HepG2 (cell line): ENCODE measurements around the gene ITGA6. TPM values are rescaled to one million over a fixed set of nuclear protein-coding genes. Genes with fewer than 3 reads are reported as not detected.

Experiments
- ADNP ChIP-seq: sonication (generic); formaldehyde crosslinking; IDR thresholded peaks from 2 replicates; pipeline ENCODE4 v1.4.0; 2020; ENCODE audit warnings: missing genetic modification reagents
- AKNA ChIP-seq: sonication (generic); formaldehyde crosslinking; IDR thresholded peaks from 2 replicates; pipeline ENCODE4 v1.4.0; 2020; ENCODE audit warnings: missing genetic modification reagents, borderline replicate concordance
- CHD2 ChIP-seq: IDR thresholded peaks from 2 replicates; pipeline ENCODE4 v1.6.1; 2011; ENCODE audit warnings: low read depth, low read length, improper control_type of control experiment
- MLX ChIP-seq: IDR thresholded peaks from 2 replicates; pipeline ENCODE4 v1.6.1; 2016
- RNF2 ChIP-seq: fragments of 450-650 bp; conservative IDR thresholded peaks from 2 replicates; pipeline ENCODE4 v1.6.1; 2016; ENCODE audit warnings: low read depth
- TBX2 ChIP-seq: sonication (generic); formaldehyde crosslinking; IDR thresholded peaks from 2 replicates; pipeline ENCODE4 v1.5.0; 2020; ENCODE audit warnings: missing genetic modification reagents, mild to moderate bottlenecking, borderline replicate concordance
- TFE3 ChIP-seq: IDR thresholded peaks from 2 replicates; pipeline ENCODE4 v1.6.1; 2016
- U2AF2 ChIP-seq: fragments of 200-400 bp; formaldehyde crosslinking; IDR thresholded peaks from 2 replicates; pipeline ENCODE4 v1.6.1; 2017; ENCODE audit warnings: low read depth, mild to moderate bottlenecking, low read length
- ZBTB39 ChIP-seq: sonication (generic); formaldehyde crosslinking; IDR thresholded peaks from 2 replicates; pipeline ENCODE4 v1.5.0; 2020; ENCODE audit warnings: missing genetic modification reagents
- ZFP37 ChIP-seq: sonication (generic); formaldehyde crosslinking; IDR thresholded peaks from 2 replicates; pipeline ENCODE4 v1.4.0; 2020; ENCODE audit warnings: missing genetic modification reagents, borderline replicate concordance
- ZFY ChIP-seq: sonication (generic); formaldehyde crosslinking; IDR thresholded peaks from 2 replicates; pipeline ENCODE4 v1.4.0; 2020; ENCODE audit warnings: missing genetic modification reagents
- ZNF703 ChIP-seq: sonication (generic); formaldehyde crosslinking; IDR thresholded peaks from 2 replicates; pipeline ENCODE4 v1.5.1; 2020; ENCODE audit warnings: missing genetic modification reagents, mild to moderate bottlenecking, moderate library complexity, borderline replicate concordance
- polyA plus RNA-seq, 8 experiments: library from polyadenylated mRNA; depleted of rRNA in 3 of 8; stranded (reverse) in 7 of 8; unstranded in 1 of 8; fragments of >200 nt; fragmentation: Illumina TruSeq in 4 of 8; extraction: Trizol in 4 of 8; gene quantifications; 2 replicates each; pipeline versions ENCODE4 v1.2.1 to v1.2.3, GENCODE V29; 2011 to 2016; ENCODE audit warnings: low read depth in 4 of 8, missing spikeins in 1 of 8, mixed read lengths in 1 of 8; ENCODE audit not compliant: insufficient read depth in 1 of 8
- total RNA-seq, 5 experiments: library from RNA; depleted of rRNA; stranded (reverse); fragments of >200 nt; fragmentation: Illumina TruSeq; extraction: Trizol; gene quantifications; 2 replicates each; pipeline ENCODE4 v1.2.3, GENCODE V29; 2016; ENCODE audit warnings: low read depth in 1 of 5
- TF ChIP-seq, protein P1 (sequence below): IDR thresholded peaks from 2 replicates; pipeline ENCODE4 v1.6.1; 2016; ENCODE audit warnings: missing genetic modification reagents, missing compliant biosample characterization
- TF ChIP-seq, protein P2 (sequence below): sonication (generic); formaldehyde crosslinking; IDR thresholded peaks from 2 replicates; pipeline ENCODE4 v1.4.0; 2020; ENCODE audit warnings: missing genetic modification reagents

The ITGA6 gene
- total and polyA plus RNA-seq, 2 of the 13 experiments (the other 11 are each of a cell fraction or from before 2014, with no cell fraction given) = 24.0 to 92.5 TPM

DNA sequence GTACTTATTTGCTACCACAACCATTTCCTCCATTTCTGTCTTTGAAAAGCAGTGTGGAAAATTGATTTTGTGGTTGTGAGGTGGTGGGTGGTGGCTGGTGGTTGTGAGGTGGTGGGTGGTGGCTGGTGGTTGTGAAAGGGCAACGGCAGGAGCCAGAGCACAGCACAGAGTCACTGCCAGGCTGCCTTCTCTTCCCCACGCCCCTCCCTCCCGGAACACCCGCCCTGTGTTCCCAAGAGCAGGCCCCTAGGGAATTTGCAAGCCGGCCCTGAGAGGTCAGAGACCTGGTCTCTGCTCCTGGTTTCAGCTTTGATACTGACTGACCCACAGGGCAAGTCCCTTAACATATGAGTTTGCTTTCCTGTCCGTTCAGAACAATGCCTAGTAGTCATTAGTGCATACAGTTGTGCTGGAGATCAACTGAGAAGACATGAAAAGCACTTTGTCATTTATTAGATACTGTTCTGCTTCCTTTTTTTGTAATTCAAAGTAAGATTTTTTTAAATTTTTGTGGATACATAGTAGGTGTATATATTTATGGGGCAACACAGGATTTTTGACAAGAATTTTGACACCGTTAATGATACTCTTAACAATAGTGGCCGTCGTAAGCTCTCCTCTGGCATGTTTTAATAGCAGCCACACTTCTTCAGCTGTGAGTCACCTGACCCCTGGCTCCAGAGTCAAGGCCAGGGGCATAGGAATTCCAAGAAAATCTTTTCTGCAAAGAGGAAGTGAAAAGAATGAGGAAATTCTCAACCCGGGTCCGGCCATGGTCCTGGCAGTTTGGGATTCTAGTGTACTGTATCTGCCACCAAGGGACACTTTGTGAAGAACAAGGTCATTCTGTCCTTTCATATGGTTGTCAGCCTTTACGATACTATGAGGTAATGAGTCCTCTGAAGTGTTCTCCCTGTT, 53.2 kb downstream of the ITGA6 start (continued):
- TF ChIP-seq RNF2 = no peak
- TF ChIP-seq MLX (CRISPR knock-in tag) = no peak
- no peak for TF ChIP-seq TFE3 (CRISPR knock-in tag)
- peak; percentile 93 for TF ChIP-seq TBX2
- no peak for TF ChIP-seq U2AF2
- no peak for TF ChIP-seq ADNP (CRISPR knock-in tag)
- no peak for TF ChIP-seq ZNF703 (CRISPR knock-in tag)
- TF ChIP-seq, protein P1, sequence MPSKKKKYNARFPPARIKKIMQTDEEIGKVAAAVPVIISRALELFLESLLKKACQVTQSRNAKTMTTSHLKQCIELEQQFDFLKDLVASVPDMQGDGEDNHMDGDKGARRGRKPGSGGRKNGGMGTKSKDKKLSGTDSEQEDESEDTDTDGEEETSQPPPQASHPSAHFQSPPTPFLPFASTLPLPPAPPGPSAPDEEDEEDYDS = peak; percentile 26; the same call in 1 of the 2 replicates
- TF ChIP-seq CHD2 = no peak
- TF ChIP-seq ZBTB39 (CRISPR knock-in tag) = no peak
- TF ChIP-seq, protein P2, sequence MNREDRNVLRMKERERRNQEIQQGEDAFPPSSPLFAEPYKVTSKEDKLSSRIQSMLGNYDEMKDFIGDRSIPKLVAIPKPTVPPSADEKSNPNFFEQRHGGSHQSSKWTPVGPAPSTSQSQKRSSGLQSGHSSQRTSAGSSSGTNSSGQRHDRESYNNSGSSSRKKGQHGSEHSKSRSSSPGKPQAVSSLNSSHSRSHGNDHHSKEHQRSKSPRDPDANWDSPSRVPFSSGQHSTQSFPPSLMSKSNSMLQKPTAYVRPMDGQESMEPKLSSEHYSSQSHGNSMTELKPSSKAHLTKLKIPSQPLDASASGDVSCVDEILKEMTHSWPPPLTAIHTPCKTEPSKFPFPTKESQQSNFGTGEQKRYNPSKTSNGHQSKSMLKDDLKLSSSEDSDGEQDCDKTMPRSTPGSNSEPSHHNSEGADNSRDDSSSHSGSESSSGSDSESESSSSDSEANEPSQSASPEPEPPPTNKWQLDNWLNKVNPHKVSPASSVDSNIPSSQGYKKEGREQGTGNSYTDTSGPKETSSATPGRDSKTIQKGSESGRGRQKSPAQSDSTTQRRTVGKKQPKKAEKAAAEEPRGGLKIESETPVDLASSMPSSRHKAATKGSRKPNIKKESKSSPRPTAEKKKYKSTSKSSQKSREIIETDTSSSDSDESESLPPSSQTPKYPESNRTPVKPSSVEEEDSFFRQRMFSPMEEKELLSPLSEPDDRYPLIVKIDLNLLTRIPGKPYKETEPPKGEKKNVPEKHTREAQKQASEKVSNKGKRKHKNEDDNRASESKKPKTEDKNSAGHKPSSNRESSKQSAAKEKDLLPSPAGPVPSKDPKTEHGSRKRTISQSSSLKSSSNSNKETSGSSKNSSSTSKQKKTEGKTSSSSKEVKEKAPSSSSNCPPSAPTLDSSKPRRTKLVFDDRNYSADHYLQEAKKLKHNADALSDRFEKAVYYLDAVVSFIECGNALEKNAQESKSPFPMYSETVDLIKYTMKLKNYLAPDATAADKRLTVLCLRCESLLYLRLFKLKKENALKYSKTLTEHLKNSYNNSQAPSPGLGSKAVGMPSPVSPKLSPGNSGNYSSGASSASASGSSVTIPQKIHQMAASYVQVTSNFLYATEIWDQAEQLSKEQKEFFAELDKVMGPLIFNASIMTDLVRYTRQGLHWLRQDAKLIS (CRISPR knock-in tag) = no peak
- TF ChIP-seq ZFP37 (CRISPR knock-in tag) = no peak
- peak; percentile 56; the same call in 1 of the 2 replicates for TF ChIP-seq ZFY (CRISPR knock-in tag)
- TF ChIP-seq AKNA = no peak
